ENCODE measurements around the gene PKD1L1.
"Not testable (repeated sequence)": the region's sequence is repeated elsewhere in the genome, so short reads cannot be mapped to it uniquely, and the experiment has no call there.

The PKD1L1 gene

DNA sequence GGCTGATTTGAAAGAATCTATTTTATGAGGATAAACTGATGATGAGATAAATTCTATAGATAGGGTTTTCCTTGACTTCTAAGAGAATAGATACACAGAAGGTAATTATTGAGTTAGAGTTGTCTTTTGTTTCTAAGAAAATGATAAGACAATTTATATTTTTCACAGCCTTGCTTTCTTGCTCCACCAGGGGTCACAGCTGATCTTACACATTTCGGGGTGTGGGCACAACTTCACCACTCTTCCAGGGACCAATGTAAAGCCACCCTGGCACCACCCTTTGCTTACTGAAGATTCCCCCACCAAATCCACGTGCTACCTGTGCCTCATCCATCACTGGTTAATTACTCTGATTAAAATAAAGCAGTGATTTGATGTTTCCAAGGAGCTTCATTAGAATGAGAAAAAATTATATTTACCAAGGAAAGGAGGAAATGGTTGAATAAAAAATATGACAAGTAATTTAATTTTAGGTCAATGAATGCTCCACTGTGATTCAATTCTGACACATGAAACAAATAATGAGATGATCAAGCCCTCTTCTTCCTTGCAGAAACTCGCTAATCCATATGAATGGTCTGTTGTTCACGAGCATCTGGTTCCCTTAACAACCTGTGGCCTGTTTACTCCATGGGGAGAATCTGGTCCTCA, 189.1 kb downstream of the PKD1L1 start:
- Histone ChIP-seq H3K27ac (no peak overlapping the region), H3K4me1 (ENCODE audit: control insufficient read depth in 1 of 2, insufficient read depth in 1 of 2, low read depth in 1 of 2, low read length in 1 of 2) (no peaks in the 10 kb centered on the region)

GRCh38 chr7:47758546-47758945, 189.7 kb downstream of the PKD1L1 start:
- no peaks in the 10 kb centered on the region for H3K4me1 ChIP-seq (ENCODE audit: control insufficient read depth in 1 of 2, insufficient read depth in 1 of 2, low read depth in 1 of 2, low read length in 1 of 2)
- no peak overlapping the region for H3K27ac ChIP-seq
- H3K9me3 ChIP-seq, result no peaks in the 10 kb centered on the region
- TF ChIP-seq, protein P1, sequence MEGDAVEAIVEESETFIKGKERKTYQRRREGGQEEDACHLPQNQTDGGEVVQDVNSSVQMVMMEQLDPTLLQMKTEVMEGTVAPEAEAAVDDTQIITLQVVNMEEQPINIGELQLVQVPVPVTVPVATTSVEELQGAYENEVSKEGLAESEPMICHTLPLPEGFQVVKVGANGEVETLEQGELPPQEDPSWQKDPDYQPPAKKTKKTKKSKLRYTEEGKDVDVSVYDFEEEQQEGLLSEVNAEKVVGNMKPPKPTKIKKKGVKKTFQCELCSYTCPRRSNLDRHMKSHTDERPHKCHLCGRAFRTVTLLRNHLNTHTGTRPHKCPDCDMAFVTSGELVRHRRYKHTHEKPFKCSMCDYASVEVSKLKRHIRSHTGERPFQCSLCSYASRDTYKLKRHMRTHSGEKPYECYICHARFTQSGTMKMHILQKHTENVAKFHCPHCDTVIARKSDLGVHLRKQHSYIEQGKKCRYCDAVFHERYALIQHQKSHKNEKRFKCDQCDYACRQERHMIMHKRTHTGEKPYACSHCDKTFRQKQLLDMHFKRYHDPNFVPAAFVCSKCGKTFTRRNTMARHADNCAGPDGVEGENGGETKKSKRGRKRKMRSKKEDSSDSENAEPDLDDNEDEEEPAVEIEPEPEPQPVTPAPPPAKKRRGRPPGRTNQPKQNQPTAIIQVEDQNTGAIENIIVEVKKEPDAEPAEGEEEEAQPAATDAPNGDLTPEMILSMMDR (IDR thresholded peaks at IDR 0.05), result no peak
- no peaks in the 10 kb centered on the region for H3K27me3 ChIP-seq
- H3K36me3 ChIP-seq, result no peaks in the 10 kb centered on the region
- H3K4me3 ChIP-seq (ENCODE audit: low read depth in 1 of 2, low read length in 1 of 2), result no peak overlapping the region

More for the DNA sequence above, 189.1 kb downstream of the PKD1L1 start:
- H3K4me3 ChIP-seq (ENCODE audit: low read depth in 1 of 2, low read length in 1 of 2), result no peak overlapping the region
- no peaks in the 10 kb centered on the region for H3K27me3 ChIP-seq
- no peaks in the 10 kb centered on the region for H3K36me3 ChIP-seq
- H3K9me3 ChIP-seq, result no peaks in the 10 kb centered on the region
- TF ChIP-seq, protein P1 (IDR thresholded peaks at IDR 0.05), result no peak

DNA sequence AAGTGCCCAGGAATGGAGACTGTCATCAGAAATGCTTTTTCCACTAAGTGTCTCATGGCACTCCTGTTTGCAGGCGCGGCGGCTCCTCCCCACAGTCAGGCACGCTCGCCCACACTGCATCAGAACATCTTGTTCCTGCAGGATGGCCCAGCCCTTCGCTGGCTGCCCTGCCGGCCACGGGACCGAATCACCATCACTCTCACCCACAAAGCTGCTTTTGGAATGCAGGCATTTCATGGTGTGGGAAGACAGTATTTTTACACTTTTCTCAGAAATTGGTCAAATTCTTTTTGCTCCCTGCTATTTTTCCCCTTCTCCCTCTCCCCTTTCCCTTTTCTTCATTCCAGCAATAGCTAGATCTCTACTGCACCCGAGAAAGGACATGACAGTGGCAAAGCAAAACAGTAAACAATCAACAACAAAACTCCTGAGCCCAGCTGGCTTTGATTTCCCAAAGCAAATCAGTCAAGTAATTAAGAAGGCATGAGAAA, 190.3 kb downstream of the PKD1L1 start:
- Histone ChIP-seq H3K9me3 (no peaks in the 10 kb centered on the region), H3K36me3 (no peaks in the 10 kb centered on the region), H3K27me3 (no peaks in the 10 kb centered on the region), H3K4me1 (ENCODE audit: control insufficient read depth in 1 of 2, insufficient read depth in 1 of 2, low read depth in 1 of 2, low read length in 1 of 2) (no peaks in the 10 kb centered on the region), H3K27ac (no peak overlapping the region), H3K4me3 (ENCODE audit: low read depth in 1 of 2, low read length in 1 of 2) (no peak overlapping the region)
- TF ChIP-seq, protein P1 (IDR thresholded peaks at IDR 0.05), result no peak

GRCh38 chr7:47756636-47757035, 191.6 kb downstream of the PKD1L1 start:
- H3K9me3 ChIP-seq, result no peaks in the 10 kb centered on the region
- TF ChIP-seq, protein P1 (IDR thresholded peaks at IDR 0.05), result no peak
- no peaks in the 10 kb centered on the region for H3K4me1 ChIP-seq (ENCODE audit: control insufficient read depth in 1 of 2, insufficient read depth in 1 of 2, low read depth in 1 of 2, low read length in 1 of 2)
- no peaks in the 10 kb centered on the region for H3K27me3 ChIP-seq
- H3K4me3 ChIP-seq (ENCODE audit: low read depth in 1 of 2, low read length in 1 of 2), result no peak overlapping the region
- H3K27ac ChIP-seq, result no peak overlapping the region
- H3K36me3 ChIP-seq, result no peaks in the 10 kb centered on the region

DNA sequence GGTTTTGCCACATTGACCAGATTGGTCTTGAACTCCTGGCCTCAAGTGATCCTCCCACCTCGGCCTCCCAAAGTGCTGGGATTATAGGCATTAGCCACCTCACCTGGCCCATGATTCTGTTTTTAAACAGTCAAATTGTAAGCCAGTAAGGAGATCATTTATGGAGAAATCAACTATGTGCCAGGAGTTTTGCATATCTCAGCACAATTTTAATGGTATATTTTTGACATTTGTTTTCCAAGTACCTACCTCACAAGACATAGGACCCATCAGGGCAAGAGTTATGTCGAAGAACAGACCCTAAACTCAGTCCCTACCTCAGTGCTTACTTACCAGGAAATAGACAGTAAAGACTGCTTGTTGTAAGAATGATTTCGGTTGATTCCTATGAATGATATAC, 193.0 kb downstream of the PKD1L1 start:
- H3K36me3 ChIP-seq, result no peaks in the 10 kb centered on the region
- H3K27ac ChIP-seq, result no peak overlapping the region
- no peaks in the 10 kb centered on the region for H3K4me1 ChIP-seq (ENCODE audit: control insufficient read depth in 1 of 2, insufficient read depth in 1 of 2, low read depth in 1 of 2, low read length in 1 of 2)
- no peaks in the 10 kb centered on the region for H3K27me3 ChIP-seq
- no peak overlapping the region for H3K4me3 ChIP-seq (ENCODE audit: low read depth in 1 of 2, low read length in 1 of 2)
- TF ChIP-seq, protein P1 (IDR thresholded peaks at IDR 0.05), result no peak
- no peaks in the 10 kb centered on the region for H3K9me3 ChIP-seq

DNA sequence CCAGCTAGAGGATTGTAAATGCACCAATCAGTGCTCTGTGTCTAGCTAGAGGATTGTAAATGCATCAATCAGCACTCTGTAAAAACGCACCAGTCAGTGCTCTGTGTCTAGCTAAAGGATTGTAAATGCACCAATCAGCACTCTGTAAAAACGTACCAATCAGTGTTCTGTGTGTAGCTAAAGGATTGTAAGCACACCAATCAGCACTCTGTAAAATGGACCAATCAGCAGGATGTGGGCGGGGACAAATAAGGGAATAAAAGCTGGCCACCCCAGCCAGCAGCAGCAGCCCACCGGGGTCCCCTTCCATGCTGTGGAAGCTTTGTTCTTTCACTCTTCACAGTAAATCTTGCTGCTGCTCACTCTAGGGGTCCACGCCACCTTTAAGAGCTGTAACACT, 196.5 kb downstream of the PKD1L1 start:
- not testable (repeated sequence) for H3K9me3 ChIP-seq; H3K27me3 ChIP-seq; H3K27ac ChIP-seq; H3K4me3 ChIP-seq (ENCODE audit: low read depth in 1 of 2, low read length in 1 of 2); H3K4me1 ChIP-seq (ENCODE audit: control insufficient read depth in 1 of 2, insufficient read depth in 1 of 2, low read depth in 1 of 2, low read length in 1 of 2); H3K36me3 ChIP-seq

Measured in neutrophil (primary cell).